ENCODE results near the gene FAM181A. TPM values are rescaled to one million over a fixed set of nuclear protein-coding genes. Genes with fewer than 3 reads are reported as not detected.

FAM181A gene
- total RNA-seq, 1 donor from 2014 or later = not detected

- no peak for DNase-seq (ENCODE audit: low spot score)
Measured at GRCh38 chr14:93929048-93929535, 1.9 kb downstream of the FAM181A start.

- no peak for DNase-seq (ENCODE audit: low spot score)
Measured at GRCh38 chr14:93929657-93930056, 2.5 kb downstream of the FAM181A start.

GRCh38 chr14:93930296-93930988, 3.3 kb downstream of the FAM181A start:
- DNase-seq (ENCODE audit: low spot score) = no peak

GRCh38 chr14:93930989-93931307, 3.8 kb downstream of the FAM181A start:
- no peak for DNase-seq (ENCODE audit: low spot score)

GRCh38 chr14:93932642-93933041, 5.5 kb downstream of the FAM181A start:
- DNase-seq (ENCODE audit: low spot score) = no peak

GRCh38 chr14:93935213-93935612, 8.1 kb downstream of the FAM181A start:
- no peak for DNase-seq (ENCODE audit: low spot score)

- DNase-seq (ENCODE audit: low spot score) = no peak
Measured at GRCh38 chr14:93936245-93936644, 9.1 kb downstream of the FAM181A start.

GRCh38 chr14:93936926-93937325, 9.8 kb downstream of the FAM181A start:
- DNase-seq (ENCODE audit: low spot score) = no peak

GRCh38 chr14:93937519-93937918, 10.4 kb downstream of the FAM181A start:
- DNase-seq (ENCODE audit: low spot score) = peak; percentile 75

- DNase-seq (ENCODE audit: low spot score) = no peak
Measured at GRCh38 chr14:93938751-93939303, 11.7 kb downstream of the FAM181A start.

GRCh38 chr14:93939304-93940229, 12.4 kb downstream of the FAM181A start:
- peak; percentile 70 for DNase-seq (ENCODE audit: low spot score)

- DNase-seq (ENCODE audit: low spot score) = no peak
Measured at GRCh38 chr14:93940437-93940836, 13.3 kb downstream of the FAM181A start.

- no peak for DNase-seq (ENCODE audit: low spot score)
Measured at GRCh38 chr14:93941293-93941910, 14.3 kb downstream of the FAM181A start.

GRCh38 chr14:93943052-93943451, 15.9 kb downstream of the FAM181A start:
- DNase-seq (ENCODE audit: low spot score) = no peak

- DNase-seq (ENCODE audit: low spot score) = no peak
Measured at GRCh38 chr14:93943930-93944329, 16.8 kb downstream of the FAM181A start.

- no peak for DNase-seq (ENCODE audit: low spot score)
Measured at GRCh38 chr14:93944348-93945069, 17.4 kb downstream of the FAM181A start.

- no peak for DNase-seq (ENCODE audit: low spot score)
Measured at GRCh38 chr14:93945070-93945399, 17.9 kb downstream of the FAM181A start.

- DNase-seq (ENCODE audit: low spot score) = no peak
Measured at GRCh38 chr14:93946104-93946503, 19.0 kb downstream of the FAM181A start.

- DNase-seq (ENCODE audit: low spot score) = peak; percentile 24
Measured at GRCh38 chr14:93946541-93947090, 19.5 kb downstream of the FAM181A start.

- DNase-seq (ENCODE audit: low spot score) = no peak
Measured at GRCh38 chr14:93947282-93947681, 20.1 kb downstream of the FAM181A start.

GRCh38 chr14:93949511-93950075, 22.4 kb downstream of the FAM181A start:
- DNase-seq (ENCODE audit: low spot score) = no peak
